ENCODE results near the gene COMMD2.

Gene COMMD2

GRCh38 chr3:149744606-149745005 is 7.7 kb downstream of the COMMD2 start:
- H3K4me3 ChIP-seq (ENCODE audit: low read depth, low read length) = no peak overlapping the region
- no peak for DNase-seq (ENCODE audit: low read depth)
- TF ChIP-seq CTCF (IDR thresholded peaks at IDR 0.05; ENCODE audit: control insufficient read depth, extremely low read depth, insufficient read depth) = no peak

DNA sequence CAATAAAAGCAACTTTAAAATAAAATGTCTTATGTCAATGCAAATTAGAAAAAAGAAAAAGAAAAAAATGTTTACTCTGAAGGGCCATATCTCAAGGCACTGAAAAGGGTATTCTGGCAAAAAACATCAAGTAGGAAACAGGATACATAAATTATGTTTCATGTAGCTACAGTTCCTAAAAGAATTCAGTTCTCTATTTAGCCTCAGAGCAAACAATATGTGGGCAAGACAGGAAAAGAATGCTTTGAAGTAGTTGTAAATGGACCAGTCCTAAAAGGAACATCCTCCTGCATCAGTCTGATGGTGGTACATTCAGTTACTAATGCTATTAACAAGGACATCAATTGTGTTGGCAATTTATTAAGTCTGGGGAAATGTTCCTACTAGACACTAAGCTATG is 8.1 kb downstream of the COMMD2 start:
- no peak for DNase-seq (ENCODE audit: low read depth)
- H3K4me3 ChIP-seq (ENCODE audit: low read depth, low read length) = no peak overlapping the region
- no peak for TF ChIP-seq CTCF (IDR thresholded peaks at IDR 0.05; ENCODE audit: control insufficient read depth, extremely low read depth, insufficient read depth)

DNA sequence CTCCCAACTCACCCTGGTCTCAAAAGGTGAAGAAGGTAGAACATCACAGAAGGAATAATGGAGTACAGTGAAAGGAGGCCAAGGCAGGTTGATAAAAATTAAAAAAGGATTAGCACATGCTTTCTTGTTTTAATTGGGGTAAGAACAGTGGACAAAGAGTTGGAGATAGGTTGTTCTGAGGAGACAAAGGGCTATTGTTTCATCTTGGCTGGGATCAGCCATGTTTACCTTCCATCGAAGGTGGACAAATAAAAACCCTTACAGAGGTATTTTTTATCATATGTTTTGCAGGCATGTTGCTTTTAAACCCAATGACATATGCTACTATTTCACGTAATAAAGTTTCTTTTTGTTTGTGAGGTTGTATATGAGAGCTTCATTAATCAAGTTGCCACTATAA is 12.9 kb downstream of the COMMD2 start:
- DNase-seq (ENCODE audit: low read depth) = no peak
- TF ChIP-seq CTCF (IDR thresholded peaks at IDR 0.05; ENCODE audit: control insufficient read depth, extremely low read depth, insufficient read depth) = no peak
- H3K4me3 ChIP-seq (ENCODE audit: low read depth, low read length) = no peak overlapping the region

DNA sequence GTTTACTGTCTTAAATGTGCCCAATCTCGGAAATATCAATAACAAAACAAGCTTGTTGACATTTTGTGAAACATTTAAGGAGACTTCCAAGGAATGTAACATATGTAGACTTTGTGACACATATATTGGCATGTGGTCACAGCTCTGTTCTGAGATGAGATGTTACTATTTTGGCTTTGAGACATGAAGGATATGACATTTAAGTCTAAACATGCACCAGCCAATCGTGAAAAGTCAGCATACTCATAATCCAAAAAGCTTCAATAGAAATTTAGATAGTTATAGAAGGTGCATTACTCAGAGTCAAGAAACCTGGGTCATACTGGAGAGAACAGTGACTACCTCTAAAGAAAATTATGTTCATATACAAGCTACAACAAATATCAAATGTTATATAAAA is 13.4 kb downstream of the COMMD2 start:
- no peak overlapping the region for H3K4me3 ChIP-seq (ENCODE audit: low read depth, low read length)
- TF ChIP-seq CTCF (IDR thresholded peaks at IDR 0.05; ENCODE audit: control insufficient read depth, extremely low read depth, insufficient read depth) = no peak
- DNase-seq (ENCODE audit: low read depth) = no peak

DNA sequence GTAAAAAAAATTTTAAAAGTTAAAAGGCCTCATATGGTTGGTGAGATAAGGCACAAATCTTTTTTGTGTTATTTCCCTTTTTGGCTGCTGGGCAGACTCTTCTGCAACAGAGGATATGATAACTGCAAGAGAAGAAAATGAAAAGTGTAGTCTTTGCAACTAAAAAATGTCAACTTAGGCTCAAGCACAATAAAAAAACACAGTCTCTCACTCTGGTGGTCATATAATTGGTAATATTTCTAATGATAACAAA is 15.4 kb downstream of the COMMD2 start:
- H3K4me3 ChIP-seq (ENCODE audit: low read depth, low read length) = no peak overlapping the region
- no peak for TF ChIP-seq CTCF (IDR thresholded peaks at IDR 0.05; ENCODE audit: control insufficient read depth, extremely low read depth, insufficient read depth)
- no peak for DNase-seq (ENCODE audit: low read depth)

- no peak for TF ChIP-seq CTCF (IDR thresholded peaks at IDR 0.05; ENCODE audit: control insufficient read depth, extremely low read depth, insufficient read depth)
- DNase-seq (ENCODE audit: low read depth) = no peak
- no peak overlapping the region for H3K4me3 ChIP-seq (ENCODE audit: low read depth, low read length)
Measured at GRCh38 chr3:149736175-149736952, 15.9 kb downstream of the COMMD2 start.

GRCh38 chr3:149732234-149732633 is 20.1 kb downstream of the COMMD2 start:
- no peak for DNase-seq (ENCODE audit: low read depth)
- no peak overlapping the region for H3K4me3 ChIP-seq (ENCODE audit: low read depth, low read length)
- no peak for TF ChIP-seq CTCF (IDR thresholded peaks at IDR 0.05; ENCODE audit: control insufficient read depth, extremely low read depth, insufficient read depth)
